IMR-90 (cell line): ENCODE results near the gene TCP11. TPM values are rescaled to one million over a fixed set of nuclear protein-coding genes. Genes with fewer than 3 reads are reported as not detected.

ENCODE experiments used
- ATAC-seq: fragments of 200-7000 bp; cut with Tn5 transposase; 2 replicates; pipeline ENCODE4 v1.9.1; 2020; ENCODE audit warnings: low read depth, mild to moderate bottlenecking, moderate library complexity
- BruUV-seq: library from RNA; stranded (reverse); fragments of 400-500 nt; replicated peaks from 2 replicates; lab custom pipeline; 2021; lab: Mats Ljungman, UMichigan
- CTCF ChIA-PET: fragments of 300-600 bp; formaldehyde crosslinking; extraction: SDS; loops from one replicate; lab custom pipeline; 2021; ENCODE audit warnings: antibody characterized with exemption; lab: Yijun Ruan, JAX
- POLR2A ChIA-PET: fragments of 300-600 bp; sonication (Branson Sonifier 250); formaldehyde crosslinking; loops from one replicate; lab custom pipeline; 2022; ENCODE audit warnings: antibody characterized with exemption; ENCODE audit not compliant: unreplicated experiment; lab: Charles Lee
- DNase-seq: peaks from one replicate; pipeline ENCODE4 v3.0.0; 2013
- H2AFZ ChIP-seq: replicated peaks from 2 replicates; pipeline ENCODE3; 2013; ENCODE audit warnings: low read length, mild to moderate bottlenecking; ENCODE audit not compliant: poor library complexity
- H2AK5ac ChIP-seq: 2 replicates; pipeline ENCODE4 v1.6.1; 2013; ENCODE audit warnings: low read depth, low read length, inconsistent platforms
- H2AK9ac ChIP-seq: replicated peaks from 2 replicates; pipeline ENCODE3; 2013; ENCODE audit warnings: mild to moderate bottlenecking, low read depth, low read length, moderate library complexity; ENCODE audit not compliant: poor library complexity
- H2BK120ac ChIP-seq: 2 replicates; pipeline ENCODE4 v1.6.1; 2013; ENCODE audit warnings: low read depth, low read length, inconsistent platforms
- H2BK15ac ChIP-seq: 3 replicates; pipeline ENCODE4 v1.6.1; 2013; ENCODE audit warnings: low read depth, low read length, inconsistent platforms
- H2BK20ac ChIP-seq: 2 replicates; pipeline ENCODE4 v1.6.1; 2013; ENCODE audit warnings: low read depth, mild to moderate bottlenecking, inconsistent platforms, low read length, moderate library complexity
- H2BK5ac ChIP-seq: 2 replicates; pipeline ENCODE4 v1.6.1; 2013; ENCODE audit warnings: mild to moderate bottlenecking, low read depth, low read length, inconsistent platforms; ENCODE audit not compliant: poor library complexity, severe bottlenecking
- H3K14ac ChIP-seq: replicated peaks from 2 replicates; pipeline ENCODE4 v1.6.1; 2013; ENCODE audit warnings: low read depth, low read length, inconsistent platforms
- H3K18ac ChIP-seq: 2 replicates; pipeline ENCODE4 v1.6.1; 2013; ENCODE audit warnings: low read depth, low read length, control low read depth
- H3K23ac ChIP-seq: 2 replicates; pipeline ENCODE4 v1.6.1; 2013; ENCODE audit warnings: low read depth, low read length, inconsistent platforms
- H3K27ac ChIP-seq: 2 replicates; pipeline ENCODE4 v1.5.1; 2013; ENCODE audit warnings: mild to moderate bottlenecking, control low read depth, low read length; ENCODE audit not compliant: insufficient read depth
- H3K27me3 ChIP-seq: 2 replicates; pipeline ENCODE4 v1.6.1; 2013; ENCODE audit warnings: low read length; ENCODE audit not compliant: control insufficient read depth, insufficient read depth
- H3K36me3 ChIP-seq: 2 replicates; pipeline ENCODE4 v1.6.1; 2013; ENCODE audit warnings: low read length, mixed read lengths; ENCODE audit not compliant: control insufficient read depth, insufficient read depth
- H3K4ac ChIP-seq: 2 replicates; pipeline ENCODE4 v1.6.1; 2013; ENCODE audit warnings: low read depth, low read length, inconsistent platforms
- H3K4me1 ChIP-seq: 2 replicates; pipeline ENCODE4 v1.6.1; 2013; ENCODE audit warnings: low read length, mixed read lengths; ENCODE audit not compliant: control insufficient read depth, insufficient read depth
- H3K4me2 ChIP-seq: 2 replicates; pipeline ENCODE4 v1.6.1; 2013; ENCODE audit warnings: low read depth, mild to moderate bottlenecking, control low read depth, low read length, moderate library complexity
- H3K4me3 ChIP-seq: 2 replicates; pipeline ENCODE4 v1.5.1; 2013; ENCODE audit warnings: low read depth, mild to moderate bottlenecking, control low read depth, low read length, moderate library complexity; ENCODE audit not compliant: insufficient read depth
- H3K56ac ChIP-seq: 2 replicates; pipeline ENCODE4 v1.6.1; 2013; ENCODE audit warnings: low read length, inconsistent platforms; ENCODE audit not compliant: insufficient read depth; ENCODE audit errors: extremely low read depth
- H3K79me1 ChIP-seq, 2 experiments: 2 replicates each; pipeline ENCODE4 v1.6.1; 2013; ENCODE audit warnings: low read length in 2 of 2, inconsistent platforms in 1 of 2, low read depth in 1 of 2
- H3K9ac ChIP-seq: 2 replicates; pipeline ENCODE4 v1.6.1; 2013; ENCODE audit warnings: low read depth, low read length, control low read depth
- H3K9me1 ChIP-seq: 2 replicates; pipeline ENCODE4 v1.6.1; 2013; ENCODE audit warnings: low read length, inconsistent platforms; ENCODE audit not compliant: insufficient read depth
- H3K9me3 ChIP-seq: 2 replicates; pipeline ENCODE4 v1.6.1; 2013; ENCODE audit warnings: low read length; ENCODE audit not compliant: control insufficient read depth, insufficient read depth
- H4K20me1 ChIP-seq: 2 replicates; pipeline ENCODE4 v1.6.1; 2013; ENCODE audit warnings: low read length, inconsistent platforms; ENCODE audit not compliant: insufficient read depth
- H4K5ac ChIP-seq: 2 replicates; pipeline ENCODE4 v1.6.1; 2013; ENCODE audit warnings: mild to moderate bottlenecking, low read depth, low read length, control low read depth
- H4K8ac ChIP-seq, 2 experiments: 2 replicates each; pipeline ENCODE4 v1.6.1; 2013; ENCODE audit warnings: low read depth in 2 of 2, low read length in 2 of 2, control low read depth in 1 of 2, inconsistent platforms in 1 of 2
- H4K91ac ChIP-seq: 2 replicates; pipeline ENCODE4 v1.6.1; 2013; ENCODE audit warnings: low read depth, low read length, inconsistent platforms; ENCODE audit not compliant: insufficient read depth
- CHD1 ChIP-seq: IDR thresholded peaks from 2 replicates; pipeline ENCODE4 v1.6.1; 2012; ENCODE audit warnings: low read depth, low read length, improper control_type of control experiment
- FOS ChIP-seq: fragments of 150-350 bp; IDR thresholded peaks from 2 replicates; pipeline ENCODE4 v1.6.1; 2016; ENCODE audit warnings: low read depth, low read length
- MXI1 ChIP-seq: IDR thresholded peaks from 2 replicates; pipeline ENCODE4 v1.6.1; 2012; ENCODE audit warnings: low read depth, mild to moderate bottlenecking, low read length, moderate library complexity, borderline replicate concordance
- NFE2L2 ChIP-seq: fragments of 150-350 bp; IDR thresholded peaks from 2 replicates; pipeline ENCODE4 v1.6.1; 2016; ENCODE audit warnings: low read depth, mild to moderate bottlenecking, low read length
- POLR2A ChIP-seq: IDR thresholded peaks from 2 replicates; pipeline ENCODE4 v1.6.1; 2012; ENCODE audit warnings: mild to moderate bottlenecking, low read depth, low read length
- SMC3 ChIP-seq: fragments of 150-350 bp; IDR thresholded peaks from 2 replicates; pipeline ENCODE4 v1.6.1; 2016; ENCODE audit warnings: low read depth, mild to moderate bottlenecking, antibody characterized with exemption, low read length, moderate library complexity
- USF2 ChIP-seq: fragments of 150-350 bp; IDR thresholded peaks from 2 replicates; pipeline ENCODE4 v1.6.1; 2017; ENCODE audit warnings: mild to moderate bottlenecking, antibody characterized with exemption, low read length, low read depth
- WGBS, 2 experiments: methylation state at CpG; one replicate each; pipeline versions ENCODE4 v1.1.5 to v1.1.7; 2013; ENCODE audit warnings: missing lambda C conversion rate in 2 of 2; ENCODE audit not compliant: insufficient read length in 1 of 2; ENCODE audit errors: extremely low coverage in 2 of 2; 5-methylcytosine and 5-hydroxymethylcytosine counted together
- dilution Hi-C: fragments of 300-500 bp; cut with HindIII; formaldehyde crosslinking; loops from one replicate; pipeline ENCODE4 v1.14.3; 2018; ENCODE audit warnings: low sequenced_read_pairs; ENCODE audit not compliant: unreplicated experiment
- in situ Hi-C: fragments of 300-500 bp; cut with MboI; formaldehyde crosslinking; loops from 3 replicates; pipeline ENCODE4 v1.14.3; 2019; ENCODE audit warnings: low sequenced_read_pairs, inconsistent platforms, mixed read lengths
- intact Hi-C: fragments of 100-400 bp; cut with micrococcal nuclease; formaldehyde crosslinking; loops from 2 replicates; pipeline ENCODE4 v1.10.0; 2022
- polyA plus RNA-seq, 3 experiments: library from polyadenylated mRNA; depleted of rRNA; stranded (reverse); fragments of >200 nt; gene quantifications; 2 replicates each; pipeline ENCODE4 v1.2.3, GENCODE V29; 2012; ENCODE audit warnings: low replicate concordance in 1 of 3
- total RNA-seq: library from RNA; depleted of rRNA; stranded (reverse); fragments of >200 nt; gene quantifications from 2 replicates; pipeline ENCODE4 v1.2.3, GENCODE V29; 2012

The TCP11 gene
- total and polyA plus RNA-seq, 2 of the 4 experiments (the other 2 are of a cell fraction): 0.34 to 0.36 TPM

- no peak overlapping the region for H2BK20ac ChIP-seq
- no peaks in the 10 kb centered on the region for H3K79me1 ChIP-seq
- H3K56ac ChIP-seq: no peak overlapping the region
- peaks cover 48% of the 10 kb centered on the region for H3K36me3 ChIP-seq
- H4K5ac ChIP-seq: no peak overlapping the region
- no TSS peak for BruUV-seq
- ATAC-seq: no peak
- H3K9me3 ChIP-seq: no peaks in the 10 kb centered on the region
- no peak overlapping the region for H3K4me2 ChIP-seq
- no peak overlapping the region for H4K91ac ChIP-seq
- H2BK5ac ChIP-seq: no peak overlapping the region
- H3K4me1 ChIP-seq: peaks cover 27% of the 10 kb centered on the region
- no peak overlapping the region for H2AK5ac ChIP-seq
- no peak overlapping the region for H4K8ac ChIP-seq
- H3K9ac ChIP-seq: no peak overlapping the region
- intact Hi-C loops: no loop called here
- H3K27ac ChIP-seq: no peak overlapping the region
- no peak overlapping the region for H3K14ac ChIP-seq
- H3K18ac ChIP-seq: no peak overlapping the region
- ChIA-PET CTCF (no interaction called here), POLR2A (no interaction called here)
- H2AFZ ChIP-seq: no peak overlapping the region
- no peak overlapping the region for H3K4ac ChIP-seq
- in situ Hi-C loops: no loop called here
- no peak overlapping the region for H2BK120ac ChIP-seq
- no peaks in the 10 kb centered on the region; the same call in 1 of the 2 replicates for H4K20me1 ChIP-seq
- H2BK15ac ChIP-seq: no peak overlapping the region
- no peak overlapping the region for H3K4me3 ChIP-seq
- no peak overlapping the region for H3K23ac ChIP-seq
- peaks cover 24% of the 10 kb centered on the region for H3K9me1 ChIP-seq
- WGBS, 2 experiments: 87% methylated on average over 5 of the region's 22 CpGs; no CpG with 5 or more reads in 1 of the 2 experiments
- no peak for DNase-seq
- H2AK9ac ChIP-seq: peak overlapping the region; percentile 49
- TF ChIP-seq MXI1 (no peak), SMC3 (no peak), NFE2L2 (no peak), CHD1 (no peak), USF2 (no peak), POLR2A (no peak), FOS (no peak)
- no peaks in the 10 kb centered on the region for H3K27me3 ChIP-seq
- dilution Hi-C loops: no loop called here
These were observed 53.5 kb downstream of the TCP11 start for GRCh38 chr6:35087361-35088280.
